SU-DHL-6 (cell line): ENCODE measurements around the gene BLACAT1.

Experiments used
- H2AFZ ChIP-seq: fragments of 200-600 bp; sonication (generic); 2 replicates; pipeline ENCODE4 v1.6.1; 2014; ENCODE audit warnings: low read depth, mild to moderate bottlenecking, moderate library complexity, mixed read lengths, antibody characterized with exemption, low read length; ENCODE audit not compliant: severe bottlenecking
- H3F3A ChIP-seq: fragments of 200-600 bp; shearing (Covaris generic); 2 replicates; pipeline ENCODE4 v1.6.0; 2016; ENCODE audit warnings: antibody characterized with exemption, mild to moderate bottlenecking; ENCODE audit not compliant: insufficient read depth
- H3K27ac ChIP-seq: fragments of 200-600 bp; sonication (generic); 2 replicates; pipeline ENCODE4 v1.5.1; 2016; ENCODE audit warnings: low read depth, mild to moderate bottlenecking, low read length, moderate library complexity, mixed read lengths
- H3K27me3 ChIP-seq: fragments of 200-600 bp; sonication (generic), shearing (Covaris generic); 2 replicates; pipeline ENCODE4 v1.6.0; 2014; ENCODE audit warnings: mild to moderate bottlenecking, low read length
- H3K36me3 ChIP-seq: fragments of 200-600 bp; sonication (generic); 2 replicates; pipeline ENCODE4 v1.6.1; 2014; ENCODE audit warnings: mild to moderate bottlenecking, low read length, mixed read lengths
- H3K4me2 ChIP-seq: fragments of 300-600, 200-600 bp; shearing (Covaris generic), sonication (generic); 2 replicates; pipeline ENCODE4 v1.6.0; 2014; ENCODE audit warnings: low read length, low read depth, mild to moderate bottlenecking; ENCODE audit not compliant: poor library complexity, severe bottlenecking
- H3K4me3 ChIP-seq: fragments of 200-600 bp; sonication (generic); 2 replicates; pipeline ENCODE4 v1.5.1; 2014; ENCODE audit warnings: antibody characterized with exemption, low read length, mild to moderate bottlenecking, mixed read lengths; ENCODE audit not compliant: insufficient read depth, poor library complexity, severe bottlenecking
- H3K79me2 ChIP-seq: fragments of 200-600 bp; sonication (generic); 2 replicates; pipeline ENCODE4 v1.6.1; 2014; ENCODE audit warnings: mild to moderate bottlenecking, low read length, moderate library complexity; ENCODE audit not compliant: insufficient read depth
- H3K9ac ChIP-seq: fragments of 200-600 bp; sonication (generic); 2 replicates; pipeline ENCODE4 v1.7.0; 2014; ENCODE audit warnings: mild to moderate bottlenecking, low read length
- H3K9me2 ChIP-seq: fragments of 200-600 bp; sonication (generic); replicated peaks from 2 replicates; pipeline ENCODE4 v1.6.1; 2014; ENCODE audit warnings: low read length; ENCODE audit not compliant: insufficient read depth
- H3K9me3 ChIP-seq: fragments of 200-600 bp; sonication (generic); 2 replicates; pipeline ENCODE4 v1.6.1; 2014; ENCODE audit warnings: low read length, mixed read lengths; ENCODE audit not compliant: insufficient read depth
- H4K20me1 ChIP-seq: fragments of 200-600 bp; sonication (generic); 2 replicates; pipeline ENCODE4 v1.6.1; 2014; ENCODE audit warnings: low read depth, mild to moderate bottlenecking, antibody characterized with exemption, low read length, moderate library complexity, mixed read lengths
- EZH2phosphoT487 ChIP-seq: fragments of 200-600 bp; sonication (generic), shearing (Covaris generic); conservative IDR thresholded peaks from 2 replicates; pipeline ENCODE4 v1.6.1; 2018; ENCODE audit warnings: mild to moderate bottlenecking, antibody characterized with exemption, low read length, moderate library complexity, mixed read lengths
- TF ChIP-seq, protein P1 (sequence below): fragments of 200-600 bp; sonication (generic); IDR thresholded peaks from one replicate; pipeline ENCODE4 v1.5.1; 2017; ENCODE audit warnings: antibody characterized with exemption, mild to moderate bottlenecking, low read length, moderate library complexity; ENCODE audit not compliant: insufficient read depth, poor library complexity, severe bottlenecking

BLACAT1 gene

GRCh38 chr1:205443585-205444299 is 12.1 kb downstream of the BLACAT1 start:
- no peak overlapping the region for H3K27ac ChIP-seq
- H2AFZ ChIP-seq, result no peak overlapping the region
- no peak overlapping the region for H3K4me3 ChIP-seq
- H3K9me2 ChIP-seq, result no peaks in the 10 kb centered on the region
- no peak overlapping the region for H3K4me2 ChIP-seq
- no peaks in the 10 kb centered on the region for H4K20me1 ChIP-seq
- H3K36me3 ChIP-seq, result no peaks in the 10 kb centered on the region
- H3K9ac ChIP-seq, result no peak overlapping the region
- H3K9me3 ChIP-seq, result no peaks in the 10 kb centered on the region
- no peak for TF ChIP-seq EZH2phosphoT487
- TF ChIP-seq, protein P1, sequence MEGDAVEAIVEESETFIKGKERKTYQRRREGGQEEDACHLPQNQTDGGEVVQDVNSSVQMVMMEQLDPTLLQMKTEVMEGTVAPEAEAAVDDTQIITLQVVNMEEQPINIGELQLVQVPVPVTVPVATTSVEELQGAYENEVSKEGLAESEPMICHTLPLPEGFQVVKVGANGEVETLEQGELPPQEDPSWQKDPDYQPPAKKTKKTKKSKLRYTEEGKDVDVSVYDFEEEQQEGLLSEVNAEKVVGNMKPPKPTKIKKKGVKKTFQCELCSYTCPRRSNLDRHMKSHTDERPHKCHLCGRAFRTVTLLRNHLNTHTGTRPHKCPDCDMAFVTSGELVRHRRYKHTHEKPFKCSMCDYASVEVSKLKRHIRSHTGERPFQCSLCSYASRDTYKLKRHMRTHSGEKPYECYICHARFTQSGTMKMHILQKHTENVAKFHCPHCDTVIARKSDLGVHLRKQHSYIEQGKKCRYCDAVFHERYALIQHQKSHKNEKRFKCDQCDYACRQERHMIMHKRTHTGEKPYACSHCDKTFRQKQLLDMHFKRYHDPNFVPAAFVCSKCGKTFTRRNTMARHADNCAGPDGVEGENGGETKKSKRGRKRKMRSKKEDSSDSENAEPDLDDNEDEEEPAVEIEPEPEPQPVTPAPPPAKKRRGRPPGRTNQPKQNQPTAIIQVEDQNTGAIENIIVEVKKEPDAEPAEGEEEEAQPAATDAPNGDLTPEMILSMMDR, result no peak
- no peaks in the 10 kb centered on the region for H3K79me2 ChIP-seq
- no peaks in the 10 kb centered on the region for H3K27me3 ChIP-seq
- H3F3A ChIP-seq, result no peaks in the 10 kb centered on the region

DNA sequence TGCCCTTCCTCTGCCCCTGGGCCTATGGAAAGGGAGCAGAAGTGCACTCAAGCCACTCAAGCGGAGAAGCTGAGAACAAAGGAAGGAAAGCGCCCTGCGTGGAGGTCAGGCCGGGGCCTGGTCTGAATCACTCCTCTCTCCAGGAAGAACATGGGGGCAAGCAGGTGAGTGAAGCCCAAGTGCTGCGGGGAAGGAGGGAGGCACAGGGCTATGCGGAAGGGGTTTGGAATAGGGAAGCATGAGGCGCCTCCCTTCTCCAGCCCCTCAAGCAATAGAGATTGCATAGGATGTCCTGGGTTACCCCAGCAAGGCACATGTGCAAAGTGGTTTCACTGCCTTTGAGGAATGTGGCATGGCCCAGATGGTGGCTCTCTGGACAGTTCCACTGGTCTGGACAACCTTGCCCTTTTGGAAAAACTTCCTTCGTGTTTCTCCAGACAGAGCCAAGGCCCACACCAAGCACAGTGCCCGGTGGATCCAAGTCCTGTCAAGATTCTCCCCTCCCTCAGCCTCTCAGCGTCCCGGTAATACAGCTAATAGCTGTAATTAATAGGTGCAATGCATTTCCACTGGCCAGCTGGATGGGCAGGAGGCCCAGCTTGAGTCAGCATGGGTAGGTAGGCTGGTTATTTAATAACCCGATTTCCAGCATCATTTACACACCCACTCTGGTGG is 13.7 kb downstream of the BLACAT1 start:
- no peak overlapping the region for H3K4me2 ChIP-seq
- no peak overlapping the region for H3K27ac ChIP-seq
- H3K4me3 ChIP-seq, result no peak overlapping the region
- no peak overlapping the region for H2AFZ ChIP-seq
- H3K9me2 ChIP-seq, result no peaks in the 10 kb centered on the region
- H3K9ac ChIP-seq, result no peak overlapping the region
- no peaks in the 10 kb centered on the region for H3K27me3 ChIP-seq
- H3K79me2 ChIP-seq, result no peaks in the 10 kb centered on the region
- no peaks in the 10 kb centered on the region for H4K20me1 ChIP-seq
- no peaks in the 10 kb centered on the region for H3F3A ChIP-seq
- H3K36me3 ChIP-seq, result no peaks in the 10 kb centered on the region
- TF ChIP-seq, protein P1, result no peak
- no peak for TF ChIP-seq EZH2phosphoT487
- no peaks in the 10 kb centered on the region for H3K9me3 ChIP-seq

DNA sequence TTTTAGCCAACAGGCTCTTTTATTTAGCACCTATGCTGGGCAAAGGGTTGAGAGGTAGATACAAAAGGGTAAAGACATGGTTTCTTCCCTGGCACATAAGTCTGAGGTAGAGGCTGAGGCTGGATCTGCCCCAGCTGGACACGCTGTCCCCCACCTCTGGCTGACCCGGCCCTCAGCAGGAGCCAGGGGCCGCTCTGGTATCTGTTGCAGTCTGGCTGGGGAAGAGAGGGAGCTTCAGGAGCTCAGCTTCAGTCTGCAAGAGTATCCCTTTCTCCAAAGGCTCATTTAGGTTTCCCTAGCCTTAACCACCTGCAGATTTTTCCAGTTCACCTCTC is 14.2 kb downstream of the BLACAT1 start:
- Histone ChIP-seq H2AFZ (no peak overlapping the region), H3K9me2 (no peaks in the 10 kb centered on the region), H3K4me3 (no peak overlapping the region), H3K27me3 (no peaks in the 10 kb centered on the region), H3K9me3 (no peaks in the 10 kb centered on the region), H3K4me2 (peak overlapping the region; percentile 33), H3K27ac (no peak overlapping the region), H3K79me2 (no peaks in the 10 kb centered on the region), H3K9ac (no peak overlapping the region), H4K20me1 (no peaks in the 10 kb centered on the region), H3F3A (no peaks in the 10 kb centered on the region), H3K36me3 (no peaks in the 10 kb centered on the region)
- TF ChIP-seq, protein P1, result no peak
- TF ChIP-seq EZH2phosphoT487, result no peak
